ENCODE data around the gene LRRC47.

The LRRC47 gene

GRCh38 chr1:3785456-3786157, 10.7 kb downstream of the LRRC47 start:
- peak; percentile 37 for DNase-seq

GRCh38 chr1:3785045-3785444, 11.3 kb downstream of the LRRC47 start:
- DNase-seq, result no peak

GRCh38 chr1:3783651-3784474, 12.4 kb downstream of the LRRC47 start:
- DNase-seq, result no peak

GRCh38 chr1:3780901-3781300, 15.4 kb downstream of the LRRC47 start:
- no peak for DNase-seq

- no peak for DNase-seq
Observed at GRCh38 chr1:3779912-3780416, 16.3 kb downstream of the LRRC47 start.

GRCh38 chr1:3779265-3779911, 16.9 kb downstream of the LRRC47 start:
- no peak for DNase-seq

GRCh38 chr1:3778590-3779264, 17.6 kb downstream of the LRRC47 start:
- DNase-seq, result no peak

- no peak for DNase-seq
Observed at GRCh38 chr1:3777647-3778589, 18.4 kb downstream of the LRRC47 start.

GRCh38 chr1:3777078-3777547, 19.2 kb downstream of the LRRC47 start:
- no peak for DNase-seq

GRCh38 chr1:3776231-3776961, 19.9 kb downstream of the LRRC47 start:
- no peak for DNase-seq

GRCh38 chr1:3775490-3776230, 20.6 kb downstream of the LRRC47 start:
- DNase-seq, result peak; percentile 74

- DNase-seq, result no peak
Observed at GRCh38 chr1:3774946-3775489, 21.3 kb downstream of the LRRC47 start.

GRCh38 chr1:3774276-3774945, 21.9 kb downstream of the LRRC47 start:
- DNase-seq, result no peak

- no peak for DNase-seq
Observed at GRCh38 chr1:3773572-3774275, 22.6 kb downstream of the LRRC47 start.

- no peak for DNase-seq
Observed at GRCh38 chr1:3772715-3773571, 23.4 kb downstream of the LRRC47 start, which contains the start of gene SMIM1. Gene SMIM1, plus strand, starts transcription at chr1:3772749. Its CDS starts 2,625 bp downstream, at chr1:3775374.

GRCh38 chr1:3772027-3772714, 24.1 kb downstream of the LRRC47 start:
- peak; percentile 92 for DNase-seq

Data from activated CD4-positive, alpha-beta T cell treated with anti-CD3 and anti-CD28 coated beads, Interleukin-2, Interleukin-6, amounts not matched to agents 100 ng/mL and 50 ng/mL, durations not matched to agents 16 hours and 8 hours (primary cell).